Effector memory CD4-positive, alpha-beta T cell (primary cell): ENCODE data around the gene FMN1.

Experiments
- DNase-seq, 3 donors: peaks; one replicate each; pipeline ENCODE4 v3.0.0-alpha.2; 2020
- H3K27ac ChIP-seq: 2 replicates; pipeline ENCODE4 v1.7.0; 2013; ENCODE audit warnings: mild to moderate bottlenecking, low read length, moderate library complexity; ENCODE audit not compliant: insufficient read depth, poor library complexity, severe bottlenecking
- H3K27me3 ChIP-seq: replicated peaks from 2 replicates; pipeline ENCODE4 v1.7.0; 2013; ENCODE audit warnings: mild to moderate bottlenecking, low read length; ENCODE audit not compliant: insufficient read depth, control insufficient read depth, poor library complexity, severe bottlenecking
- H3K36me3 ChIP-seq: 2 replicates; pipeline ENCODE4 v1.7.0; 2013; ENCODE audit warnings: mild to moderate bottlenecking, low read length, moderate library complexity; ENCODE audit not compliant: control insufficient read depth, insufficient read depth
- H3K4me1 ChIP-seq: 2 replicates; pipeline ENCODE4 v1.7.0; 2013; ENCODE audit warnings: low read length, mild to moderate bottlenecking; ENCODE audit not compliant: control insufficient read depth, insufficient read depth, poor library complexity, severe bottlenecking
- H3K4me3 ChIP-seq: 2 replicates; pipeline ENCODE4 v1.7.0; 2013; ENCODE audit warnings: low read length, low read depth, mild to moderate bottlenecking; ENCODE audit not compliant: insufficient read depth, poor library complexity, severe bottlenecking
- H3K9me3 ChIP-seq: 2 replicates; pipeline ENCODE4 v1.7.0; 2013; ENCODE audit warnings: mild to moderate bottlenecking, low read length, moderate library complexity; ENCODE audit not compliant: control insufficient read depth

The FMN1 gene

DNA sequence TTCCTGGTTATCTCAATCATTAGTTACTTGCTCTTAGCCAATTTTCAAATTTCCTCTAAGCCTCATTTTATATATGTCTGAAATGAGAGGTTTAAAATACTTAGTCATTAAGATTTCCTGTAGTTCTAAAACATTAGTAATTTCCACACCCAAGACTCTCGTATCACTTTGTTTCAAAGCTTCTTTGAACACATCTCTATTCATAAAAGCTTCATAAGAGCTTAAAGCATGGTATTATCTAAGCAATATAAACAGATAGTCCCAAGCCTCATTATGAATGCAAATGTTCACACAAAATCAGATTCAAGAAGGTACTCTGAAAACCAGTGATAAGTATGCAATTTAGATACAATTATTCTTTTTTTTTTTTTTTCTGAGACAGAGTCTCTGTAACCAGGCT is 217.0 kb downstream of the FMN1 start:
- H3K27me3 ChIP-seq = no peaks in the 10 kb centered on the region
- H3K4me3 ChIP-seq = no peak overlapping the region
- DNase-seq = no peak
- H3K4me1 ChIP-seq = no peaks in the 10 kb centered on the region
- no peaks in the 10 kb centered on the region for H3K36me3 ChIP-seq
- no peak overlapping the region for H3K27ac ChIP-seq
- no peaks in the 10 kb centered on the region for H3K9me3 ChIP-seq

DNA sequence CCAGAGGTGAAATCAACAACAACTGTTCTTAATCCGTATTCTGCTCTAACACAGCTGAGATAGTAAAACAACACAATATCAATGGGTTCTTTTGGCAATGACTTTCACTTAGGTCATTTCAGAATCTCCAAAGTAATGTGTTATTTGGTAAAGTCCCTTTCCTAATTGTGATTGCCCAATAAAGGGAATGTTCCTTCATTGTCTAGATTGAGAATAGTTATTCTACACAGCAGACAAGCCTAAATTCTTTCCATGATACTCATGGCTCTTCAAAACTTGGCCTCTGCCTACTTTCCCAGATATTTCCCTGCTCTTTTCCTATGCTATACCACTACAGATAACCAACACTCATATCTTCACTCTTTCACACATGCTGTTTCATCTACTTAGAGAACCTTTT is 219.8 kb downstream of the FMN1 start:
- Histone ChIP-seq H3K4me3 (no peak overlapping the region), H3K9me3 (no peaks in the 10 kb centered on the region), H3K27me3 (no peaks in the 10 kb centered on the region), H3K36me3 (no peaks in the 10 kb centered on the region), H3K27ac (no peak overlapping the region), H3K4me1 (no peaks in the 10 kb centered on the region)
- no peak for DNase-seq

DNA sequence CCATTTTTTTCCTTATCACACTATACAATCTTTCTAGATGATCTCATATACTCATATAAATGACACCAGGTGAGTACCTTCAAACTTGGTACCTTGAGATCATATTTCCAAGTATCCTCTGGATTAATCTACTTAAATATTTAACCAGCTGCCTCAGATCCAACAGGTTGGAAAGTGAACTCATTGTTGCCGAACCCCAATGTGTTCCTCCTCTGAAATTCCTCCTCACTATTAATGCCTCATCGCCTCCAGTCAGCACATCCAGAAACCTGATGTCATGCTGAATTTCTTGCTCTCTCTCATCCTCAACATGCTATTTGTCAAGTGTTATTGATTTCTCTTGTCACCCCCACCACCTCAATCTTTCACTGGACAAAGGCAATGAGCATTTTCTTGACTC is 221.8 kb downstream of the FMN1 start:
- Histone ChIP-seq H3K4me3 (no peak overlapping the region), H3K9me3 (no peaks in the 10 kb centered on the region), H3K4me1 (no peaks in the 10 kb centered on the region), H3K27ac (no peak overlapping the region), H3K36me3 (no peaks in the 10 kb centered on the region), H3K27me3 (no peaks in the 10 kb centered on the region)
- no peak for DNase-seq

DNA sequence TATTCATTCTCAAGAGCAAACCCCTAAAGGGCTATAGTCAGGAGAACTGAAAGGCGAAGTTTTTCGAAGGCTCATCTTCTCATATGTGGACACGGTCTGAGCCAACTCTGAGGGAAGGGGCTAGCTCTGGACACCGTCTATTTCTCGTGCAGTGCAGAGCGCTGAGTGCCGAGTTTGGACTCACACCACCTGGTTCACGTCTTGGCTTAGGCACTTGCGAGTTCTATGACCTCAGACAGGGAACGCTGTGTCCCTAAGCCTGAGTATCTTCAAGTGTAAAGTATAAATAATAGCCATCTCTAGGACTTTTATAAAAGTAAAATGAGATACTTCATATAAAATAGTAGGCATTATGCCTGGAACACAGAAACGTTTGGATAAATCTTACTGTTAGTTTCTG is 223.7 kb downstream of the FMN1 start:
- no peak for DNase-seq
- H3K9me3 ChIP-seq = no peaks in the 10 kb centered on the region
- H3K4me3 ChIP-seq = no peak overlapping the region
- no peaks in the 10 kb centered on the region for H3K27me3 ChIP-seq
- H3K27ac ChIP-seq = no peak overlapping the region
- H3K4me1 ChIP-seq = no peaks in the 10 kb centered on the region
- H3K36me3 ChIP-seq = no peaks in the 10 kb centered on the region

GRCh38 chr15:32967521-32967920 is 227.0 kb downstream of the FMN1 start:
- Histone ChIP-seq H3K4me1 (no peaks in the 10 kb centered on the region), H3K27ac (no peak overlapping the region), H3K4me3 (no peak overlapping the region), H3K9me3 (no peaks in the 10 kb centered on the region), H3K36me3 (peaks cover 3% of the 10 kb centered on the region), H3K27me3 (no peaks in the 10 kb centered on the region)
- no peak for DNase-seq

DNA sequence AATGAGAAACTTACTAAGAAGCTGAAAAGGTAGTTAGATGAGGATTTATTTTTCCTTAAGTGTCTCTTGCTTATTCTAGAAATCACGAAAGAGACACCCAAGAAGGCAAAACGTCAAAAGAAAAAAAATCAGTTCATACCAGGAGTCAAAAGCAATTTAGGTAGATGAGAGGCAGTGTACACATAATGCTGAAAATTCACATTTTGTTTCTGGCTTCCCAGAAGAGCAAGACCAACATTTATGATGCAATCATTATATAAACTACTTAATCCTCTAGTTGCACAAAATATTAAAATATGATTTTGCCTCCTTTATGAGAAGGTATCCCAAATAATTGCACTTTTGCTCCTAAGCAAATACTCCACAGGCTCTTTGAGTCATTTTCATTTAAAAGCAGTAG is 228.0 kb downstream of the FMN1 start:
- H3K36me3 ChIP-seq = peaks cover 3% of the 10 kb centered on the region

DNA sequence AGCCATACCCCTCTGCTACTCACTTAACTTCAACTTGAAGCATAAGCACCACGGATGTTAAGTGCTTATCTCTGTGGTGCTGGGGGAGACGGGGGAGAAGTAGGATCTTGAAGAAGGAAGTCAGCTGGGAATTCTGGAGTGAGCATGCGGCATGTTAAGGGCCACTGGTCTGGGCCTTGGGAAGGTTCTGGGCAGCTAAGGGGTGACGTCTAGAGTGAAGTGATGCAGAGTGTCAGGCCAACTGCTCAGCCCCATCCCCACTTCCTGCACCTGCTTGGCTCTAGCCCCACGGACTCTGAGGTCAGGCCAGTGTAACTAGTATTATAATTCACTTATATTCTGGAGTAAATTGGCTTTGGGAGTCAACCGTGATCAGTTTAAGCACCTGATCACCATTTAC is 228.6 kb downstream of the FMN1 start:
- Histone ChIP-seq H3K27ac (no peak overlapping the region), H3K27me3 (no peaks in the 10 kb centered on the region), H3K4me3 (no peak overlapping the region), H3K9me3 (no peaks in the 10 kb centered on the region), H3K4me1 (no peaks in the 10 kb centered on the region), H3K36me3 (peaks cover 3% of the 10 kb centered on the region)
- no peak for DNase-seq

More for the DNA sequence above, 228.0 kb downstream of the FMN1 start:
- Histone ChIP-seq H3K27me3 (no peaks in the 10 kb centered on the region), H3K27ac (no peak overlapping the region), H3K4me1 (no peaks in the 10 kb centered on the region), H3K4me3 (no peak overlapping the region), H3K9me3 (no peaks in the 10 kb centered on the region)
- DNase-seq = no peak

- Histone ChIP-seq H3K36me3 (peaks cover 3% of the 10 kb centered on the region), H3K4me1 (no peaks in the 10 kb centered on the region), H3K27me3 (no peaks in the 10 kb centered on the region), H3K27ac (no peak overlapping the region), H3K4me3 (no peak overlapping the region), H3K9me3 (no peaks in the 10 kb centered on the region)
- no peak for DNase-seq
Measured at GRCh38 chr15:32959077-32959476, 235.4 kb downstream of the FMN1 start.

DNA sequence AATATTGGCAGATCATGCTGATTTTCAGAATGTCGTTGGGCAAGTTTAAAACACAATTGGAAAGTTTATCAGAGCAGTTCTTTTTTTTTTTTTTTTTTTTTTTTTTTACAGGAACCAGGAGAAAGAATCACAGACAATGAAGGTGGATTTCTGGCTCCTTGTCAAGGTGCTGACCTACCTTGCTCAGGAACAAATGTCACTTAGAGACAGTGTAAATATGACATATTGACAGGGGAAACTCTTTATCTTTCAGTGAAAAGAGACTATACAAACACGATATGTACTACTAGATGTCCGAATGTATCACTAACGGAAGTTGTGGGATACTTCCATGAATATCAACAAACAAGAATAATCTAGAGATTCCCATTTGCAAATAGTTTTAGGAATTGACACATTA is 237.3 kb downstream of the FMN1 start:
- H3K4me1 ChIP-seq = no peaks in the 10 kb centered on the region
- H3K9me3 ChIP-seq = no peaks in the 10 kb centered on the region
- no peaks in the 10 kb centered on the region for H3K27me3 ChIP-seq
- no peak for DNase-seq
- no peak overlapping the region for H3K4me3 ChIP-seq
- no peaks in the 10 kb centered on the region for H3K36me3 ChIP-seq
- H3K27ac ChIP-seq = no peak overlapping the region

- no peak overlapping the region for H3K27ac ChIP-seq
- no peaks in the 10 kb centered on the region for H3K9me3 ChIP-seq
- no peak overlapping the region for H3K4me3 ChIP-seq
- no peaks in the 10 kb centered on the region for H3K36me3 ChIP-seq
- H3K4me1 ChIP-seq = no peaks in the 10 kb centered on the region
- no peak for DNase-seq
- no peaks in the 10 kb centered on the region for H3K27me3 ChIP-seq
Measured at GRCh38 chr15:32956711-32957110, 237.8 kb downstream of the FMN1 start.

- DNase-seq = no peak
- Histone ChIP-seq H3K4me1 (no peaks in the 10 kb centered on the region), H3K36me3 (no peaks in the 10 kb centered on the region)
Measured at GRCh38 chr15:32956006-32956405, 238.5 kb downstream of the FMN1 start.

More at GRCh38 chr15:32956006-32956405, 238.5 kb downstream of the FMN1 start:
- H3K27me3 ChIP-seq = no peaks in the 10 kb centered on the region
- H3K9me3 ChIP-seq = no peaks in the 10 kb centered on the region
- no peak overlapping the region for H3K27ac ChIP-seq
- no peak overlapping the region for H3K4me3 ChIP-seq
